HG02840 (cell line): ENCODE measurements around the gene WDR26.
A peak's percentile ranks its signal among the peaks of the same experiment; 100 is the strongest.
"Not testable (repeated sequence)": the region's sequence is repeated elsewhere in the genome, so short reads cannot be mapped to it uniquely, and the experiment has no call there.

Experiments
- ATAC-seq: cut with Tn5 transposase; IDR thresholded peaks from one replicate; pipeline ENCODE4 v1.9.1; 2021; ENCODE audit warnings: mild to moderate bottlenecking, moderate library complexity, moderate number of reproducible peaks; ENCODE audit not compliant: unreplicated experiment, low FRiP score

WDR26 gene

DNA sequence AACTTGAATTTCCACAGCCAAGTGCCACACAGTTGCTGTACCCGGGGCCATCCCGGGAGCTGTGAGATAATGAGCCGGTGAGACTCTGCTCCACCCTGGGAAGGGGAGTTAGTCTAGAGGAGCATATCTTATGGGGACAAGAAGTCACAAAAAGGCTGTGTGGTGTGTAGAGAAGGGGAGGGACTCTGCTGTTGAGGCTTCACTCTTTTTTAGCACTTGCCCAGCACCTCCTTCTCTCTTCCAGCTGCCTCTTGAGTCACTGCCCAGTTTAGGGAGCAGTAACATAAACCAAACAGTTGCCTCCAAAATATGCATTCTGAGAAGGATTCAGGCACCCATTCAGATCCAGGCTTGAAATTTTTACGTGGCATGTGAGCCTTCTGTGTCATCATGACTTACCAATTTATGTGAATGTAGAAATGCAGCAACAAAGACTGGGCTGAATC lies 744 bp upstream of the WDR26 start:
- peak; percentile 19 for ATAC-seq

GRCh38 chr1:224433701-224434672 lies 610 bp downstream of the WDR26 start:
- ATAC-seq = no peak

GRCh38 chr1:224433041-224433691 lies 1.4 kb downstream of the WDR26 start:
- no peak for ATAC-seq

- ATAC-seq = no peak
Measured at GRCh38 chr1:224432672-224433040, 1.9 kb downstream of the WDR26 start.

GRCh38 chr1:224432146-224432545 lies 2.5 kb downstream of the WDR26 start:
- ATAC-seq = no peak

DNA sequence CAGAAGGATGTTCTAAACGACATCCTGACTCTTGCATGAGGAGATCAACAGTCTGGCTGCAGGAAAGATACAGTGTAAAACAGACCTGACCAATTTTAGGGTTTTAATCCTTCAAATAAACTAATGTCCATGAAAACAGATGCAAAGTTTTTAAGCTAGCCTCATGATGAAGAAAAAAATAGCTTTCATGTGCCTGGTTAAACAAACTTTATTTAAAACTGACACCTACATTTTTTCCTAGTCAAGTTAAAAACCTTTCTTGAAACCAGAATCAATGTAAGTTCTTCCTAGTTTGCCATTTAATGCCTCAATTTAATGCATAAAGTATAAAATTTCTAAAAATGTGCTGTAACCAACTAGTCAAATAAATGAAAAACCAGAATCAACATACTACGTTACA lies 2.9 kb downstream of the WDR26 start:
- ATAC-seq = no peak

DNA sequence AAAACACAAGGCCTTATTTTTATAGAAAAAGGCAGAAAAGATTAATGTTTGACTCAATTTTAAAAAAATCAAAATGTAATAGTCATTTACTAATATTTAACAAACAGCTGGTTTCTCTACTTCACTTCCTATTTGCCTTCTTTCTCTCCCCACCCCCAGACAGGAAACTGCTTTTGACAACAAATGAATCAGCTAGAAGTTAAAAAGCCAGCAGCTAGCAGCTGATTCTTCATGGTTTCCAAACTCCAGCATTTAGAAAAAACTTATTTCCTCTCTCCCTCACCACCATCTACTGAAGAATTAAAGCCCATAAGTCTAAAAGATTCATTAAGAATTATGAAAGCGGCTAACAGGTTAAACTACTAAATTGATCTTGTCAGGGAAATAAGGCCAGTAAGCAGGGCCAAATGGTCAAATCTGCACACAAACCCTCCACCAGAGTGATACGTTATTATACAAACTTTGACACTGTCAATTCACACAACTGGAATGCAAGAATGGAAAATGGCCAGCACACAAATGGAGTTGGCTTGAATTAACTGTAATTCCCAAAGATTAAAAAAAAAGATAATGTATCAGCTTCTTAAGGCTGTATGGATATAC lies 4.0 kb downstream of the WDR26 start:
- ATAC-seq = no peak

DNA sequence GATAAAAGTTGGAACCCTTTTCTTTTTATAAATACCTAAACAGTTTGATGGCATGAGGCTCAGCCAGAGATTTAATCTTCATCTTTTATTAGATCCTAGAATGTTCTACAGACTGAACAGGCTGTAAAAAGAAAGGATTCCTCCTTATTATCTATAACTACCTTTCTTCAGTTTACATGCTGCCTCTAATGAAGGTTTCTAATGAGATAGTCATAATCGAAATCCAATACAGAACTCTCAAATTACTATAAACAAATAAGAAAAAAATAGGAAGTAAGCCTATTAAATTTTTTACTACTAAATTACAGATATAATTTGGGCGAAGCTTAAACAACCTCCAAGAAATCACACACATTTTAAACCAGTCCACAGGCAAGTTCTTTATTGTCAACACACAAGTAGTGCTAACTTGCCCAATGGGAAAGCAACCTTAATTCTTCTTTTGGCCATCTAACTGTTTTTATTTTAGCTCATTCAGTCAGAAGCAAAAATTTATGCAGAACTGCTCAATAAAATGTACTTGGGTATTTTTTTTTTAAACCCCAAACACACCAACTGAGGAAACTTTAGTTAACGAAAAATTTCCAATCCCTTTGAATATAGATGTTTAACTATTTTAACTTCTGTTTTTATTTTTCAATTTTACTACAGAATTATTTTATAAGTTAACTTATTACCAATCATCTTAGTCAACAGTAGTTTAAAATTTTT lies 4.8 kb downstream of the WDR26 start:
- ATAC-seq = no peak

GRCh38 chr1:224428713-224429112 lies 5.9 kb downstream of the WDR26 start:
- ATAC-seq = not testable (repeated sequence)

DNA sequence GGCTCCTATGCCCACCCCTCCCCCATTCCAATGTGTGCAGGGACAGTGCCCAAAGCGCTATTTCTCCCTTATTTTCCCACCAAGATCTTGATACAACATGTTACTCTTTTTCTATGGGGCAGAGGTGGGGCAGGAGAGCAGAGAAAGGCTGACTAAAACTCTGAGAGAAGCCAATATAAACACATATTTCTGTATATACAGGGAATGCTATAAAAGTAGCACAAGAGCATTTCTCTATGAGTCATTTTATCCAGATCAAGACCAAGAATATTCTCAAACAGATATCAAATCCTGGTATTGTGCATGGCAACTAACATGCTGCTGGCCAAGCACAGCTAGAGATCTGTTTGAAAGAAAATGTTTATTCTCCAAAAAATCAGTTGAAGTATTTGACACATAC lies 7.3 kb downstream of the WDR26 start:
- no peak for ATAC-seq

DNA sequence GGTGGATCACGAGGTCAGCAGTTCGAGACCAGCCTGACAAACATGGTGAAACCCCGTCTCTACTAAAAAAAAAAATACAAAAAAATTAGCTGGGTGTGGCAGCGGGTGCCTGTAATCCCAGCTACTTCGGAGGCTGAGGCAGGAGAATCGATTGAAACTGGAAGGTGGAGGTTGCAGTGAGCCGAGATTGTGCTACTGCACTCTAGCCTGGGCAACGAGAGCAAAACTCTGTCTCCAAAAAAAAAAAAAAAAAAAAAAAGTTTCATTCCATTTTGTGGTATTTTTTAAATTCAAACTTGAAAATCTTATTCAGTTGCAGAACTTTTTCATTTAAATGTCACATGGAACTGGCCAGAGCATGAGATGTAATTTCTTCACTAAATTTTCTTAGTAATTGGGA lies 7.7 kb downstream of the WDR26 start:
- not testable (repeated sequence) for ATAC-seq

DNA sequence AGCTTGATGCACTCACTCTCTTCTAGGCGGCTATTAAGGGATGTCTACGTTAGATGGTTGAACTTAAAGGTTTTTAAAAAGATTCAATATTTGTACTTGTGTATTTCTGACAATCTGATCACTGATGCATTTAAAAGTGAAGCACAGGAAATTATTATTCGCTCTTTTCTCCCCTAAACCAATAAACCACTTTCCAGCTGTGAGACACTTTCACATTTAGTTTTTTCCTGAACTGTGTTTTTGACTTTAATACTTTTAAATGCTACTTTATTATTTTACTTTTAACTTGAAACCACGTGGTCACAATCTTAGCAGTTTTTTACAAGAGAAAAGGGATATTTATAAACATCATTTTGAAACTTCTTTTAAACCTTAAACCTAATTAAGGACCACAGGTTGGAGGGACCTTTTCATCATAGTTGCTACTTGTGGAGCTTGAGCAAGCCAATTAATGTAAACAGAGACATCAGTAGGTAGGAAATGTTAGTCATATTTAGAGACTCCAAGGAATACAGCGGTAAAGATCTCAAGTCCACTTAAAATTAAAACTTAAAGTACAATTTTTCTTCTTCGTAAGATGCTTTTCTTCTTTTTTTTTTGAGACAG lies 9.2 kb downstream of the WDR26 start:
- no peak for ATAC-seq

DNA sequence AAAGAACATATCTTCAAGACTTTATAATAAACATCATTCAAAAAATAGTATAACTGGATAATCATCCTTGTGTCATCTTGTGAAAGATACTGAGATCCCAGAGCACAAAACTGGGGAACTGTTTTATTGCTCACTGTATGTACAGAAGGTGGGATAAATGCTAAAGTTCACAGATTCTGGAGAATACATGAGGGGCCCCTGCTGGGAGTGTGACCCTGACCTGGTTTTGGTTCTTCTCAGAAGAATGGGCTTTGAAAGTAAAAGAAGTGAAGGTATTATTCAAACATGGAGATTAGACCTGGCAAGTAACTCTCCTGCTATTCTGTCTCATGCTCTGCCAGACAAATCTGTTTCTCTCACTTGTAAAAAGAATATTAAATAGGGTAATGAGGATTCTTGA lies 14.5 kb downstream of the WDR26 start:
- ATAC-seq = no peak

DNA sequence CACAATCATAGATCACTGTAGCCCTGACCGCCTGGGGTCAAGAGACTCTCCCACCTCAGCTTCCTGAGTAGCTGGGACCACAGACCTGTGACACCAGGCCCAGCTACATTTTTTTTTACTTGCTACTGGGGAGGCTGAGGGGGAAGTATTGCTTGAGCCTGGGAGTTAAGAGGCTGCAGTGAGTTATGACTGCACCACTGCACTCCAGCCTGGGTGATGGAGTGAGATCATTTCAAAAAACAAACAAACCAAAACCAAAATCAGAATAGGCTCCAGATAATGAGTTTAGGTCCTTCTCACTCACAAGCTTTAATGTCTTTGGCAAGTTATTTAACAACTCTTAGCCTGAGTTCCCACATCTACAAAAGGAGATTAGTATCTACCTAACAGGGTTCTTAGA lies 22.8 kb downstream of the WDR26 start:
- no peak for ATAC-seq

- ATAC-seq = no peak
Measured at GRCh38 chr1:224408294-224408590, 26.4 kb downstream of the WDR26 start.

DNA sequence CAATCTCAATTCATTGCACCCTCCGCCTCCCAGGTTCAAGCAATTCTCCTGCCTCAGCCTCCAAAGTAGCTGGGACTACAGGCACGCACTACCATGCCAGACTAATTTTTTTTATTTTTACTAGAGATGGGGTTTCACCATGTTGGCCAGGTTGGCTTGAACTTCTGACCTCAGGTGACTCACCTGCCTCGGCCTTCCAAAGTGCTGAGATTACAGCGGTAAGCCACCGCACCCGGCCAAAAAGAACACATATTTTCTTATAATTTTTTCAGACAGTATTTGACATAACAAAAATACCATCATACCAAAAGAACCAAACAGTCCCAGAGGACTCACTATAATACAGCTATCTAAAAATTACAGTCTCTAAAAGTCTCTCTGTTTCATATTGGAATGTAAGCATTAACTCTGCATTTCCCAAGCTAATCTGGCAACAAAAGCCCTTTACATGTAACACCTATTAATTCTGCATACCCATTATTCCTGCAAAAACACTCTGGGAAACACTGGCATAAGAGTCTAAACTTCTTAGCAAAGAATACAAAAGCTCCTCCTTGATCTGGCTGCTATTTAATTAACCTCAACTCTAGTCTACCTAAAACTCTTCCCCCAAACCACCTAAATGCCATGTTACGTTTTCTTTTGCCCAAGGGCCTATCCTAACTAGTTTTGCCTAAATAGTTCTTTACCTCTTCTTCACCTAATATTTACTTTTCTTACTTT lies 26.9 kb downstream of the WDR26 start:
- no peak for ATAC-seq

- ATAC-seq = no peak
Measured at GRCh38 chr1:224406216-224406615, 28.4 kb downstream of the WDR26 start.

DNA sequence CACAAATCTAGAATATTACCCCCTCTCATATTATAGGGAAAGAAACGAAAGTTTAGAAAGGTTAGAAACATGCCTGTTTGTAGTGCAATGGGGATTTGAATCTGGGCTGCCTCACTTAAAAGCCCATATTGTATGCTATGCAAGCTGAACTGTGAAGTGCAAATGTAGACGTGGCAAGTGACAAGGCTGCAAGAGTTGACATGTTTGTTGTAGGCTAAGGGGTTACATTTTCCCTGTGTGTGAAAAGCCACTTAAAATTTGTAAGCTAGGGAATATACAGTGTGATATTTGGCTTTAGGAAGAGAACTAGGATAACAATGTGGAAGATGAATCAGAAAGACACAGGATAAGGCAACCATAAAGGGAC lies 29.0 kb downstream of the WDR26 start:
- ATAC-seq = no peak

DNA sequence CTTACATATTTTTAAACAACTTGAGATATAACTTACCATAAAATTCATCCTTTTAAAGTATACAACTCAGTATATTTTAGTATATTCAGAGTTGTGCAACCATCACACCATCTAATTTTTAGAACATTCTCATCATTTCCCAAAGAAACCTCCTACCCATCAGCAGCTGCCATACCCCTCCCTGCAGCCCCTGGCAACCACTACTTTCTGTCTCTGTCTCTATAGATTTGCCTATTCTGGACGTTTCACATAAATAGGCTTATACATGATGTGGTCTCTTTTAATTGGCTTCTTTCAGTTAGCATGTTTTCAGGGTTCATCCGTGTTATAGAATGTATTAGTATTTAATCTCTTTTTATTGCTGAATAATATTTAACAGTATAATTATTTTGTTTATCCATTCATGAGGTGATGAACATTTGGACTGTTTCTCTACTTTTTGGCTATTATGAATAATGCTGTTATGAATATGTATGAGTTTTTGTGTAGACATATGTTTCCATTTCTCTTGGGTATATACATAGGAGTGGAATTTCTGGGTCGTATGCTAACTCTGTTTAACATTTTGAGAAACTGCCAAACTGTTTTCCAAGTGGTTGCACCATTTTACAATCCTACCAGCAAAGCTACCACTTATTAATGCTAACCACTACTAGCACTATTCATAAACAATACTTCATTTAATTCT lies 29.5 kb downstream of the WDR26 start:
- no peak for ATAC-seq
